DOHH2 (cell line): ENCODE measurements around the gene EPB41L2.

ENCODE experiments used
- H3F3A ChIP-seq: fragments of 200-600 bp; sonication (generic), shearing (Covaris generic); 2 replicates; pipeline ENCODE4 v1.6.0; 2016; ENCODE audit warnings: antibody characterized with exemption, mild to moderate bottlenecking; ENCODE audit not compliant: control insufficient read depth, insufficient read depth
- H3K27ac ChIP-seq: fragments of 200-600 bp; sonication (generic); 2 replicates; pipeline ENCODE4 v1.5.1; 2014; ENCODE audit warnings: low read depth, mild to moderate bottlenecking, low read length, moderate library complexity
- H3K27me3 ChIP-seq: fragments of 200-600 bp; sonication (generic); 2 replicates; pipeline ENCODE4 v1.6.1; 2014; ENCODE audit warnings: mild to moderate bottlenecking, low read length, mixed read lengths; ENCODE audit not compliant: control insufficient read depth
- H3K36me3 ChIP-seq: fragments of 200-600 bp; sonication (generic); 2 replicates; pipeline ENCODE4 v1.6.1; 2014; ENCODE audit warnings: mild to moderate bottlenecking, low read length, moderate library complexity, mixed read lengths; ENCODE audit not compliant: control insufficient read depth
- H3K4me1 ChIP-seq: fragments of 200-600 bp; sonication (generic); 2 replicates; pipeline ENCODE4 v1.6.1; 2014; ENCODE audit warnings: mild to moderate bottlenecking, low read length, mixed read lengths; ENCODE audit not compliant: control insufficient read depth
- H3K4me2 ChIP-seq: fragments of 200-600 bp; sonication (generic); 2 replicates; pipeline ENCODE4 v1.6.0; 2014; ENCODE audit warnings: mild to moderate bottlenecking, low read length, moderate library complexity
- H3K4me3 ChIP-seq: fragments of 200-600 bp; sonication (generic); 2 replicates; pipeline ENCODE4 v1.5.1; 2014; ENCODE audit warnings: mild to moderate bottlenecking, low read length, mixed read lengths
- H3K79me2 ChIP-seq: fragments of 200-600 bp; sonication (generic); 2 replicates; pipeline ENCODE4 v1.6.1; 2014; ENCODE audit warnings: mild to moderate bottlenecking, low read length, mixed read lengths; ENCODE audit not compliant: control insufficient read depth
- H3K9me2 ChIP-seq: fragments of 200-600 bp; sonication (generic); replicated peaks from 2 replicates; pipeline ENCODE4 v1.6.1; 2014; ENCODE audit warnings: mild to moderate bottlenecking, low read length, mixed read lengths; ENCODE audit not compliant: control insufficient read depth
- H3K9me3 ChIP-seq: fragments of 200-600 bp; sonication (generic); 2 replicates; pipeline ENCODE4 v1.6.1; 2014; ENCODE audit warnings: antibody characterized with exemption, low read length, mixed read lengths; ENCODE audit not compliant: control insufficient read depth, insufficient read depth
- H4K20me1 ChIP-seq: fragments of 200-600 bp; sonication (generic); 2 replicates; pipeline ENCODE4 v1.6.0; 2014; ENCODE audit warnings: low read depth, mild to moderate bottlenecking, antibody characterized with exemption, low read length, moderate library complexity; ENCODE audit not compliant: control insufficient read depth, insufficient read depth
- EZH2phosphoT487 ChIP-seq: fragments of 200-600 bp; sonication (generic); IDR thresholded peaks from 2 replicates; pipeline ENCODE4 v1.6.1; 2017; ENCODE audit warnings: borderline replicate concordance, mild to moderate bottlenecking, antibody characterized with exemption, low read length, moderate library complexity, mixed read lengths
- TF ChIP-seq, protein P1 (sequence below): fragments of 200-600 bp; sonication (generic); IDR thresholded peaks from one replicate; pipeline ENCODE4 v1.5.1; 2014; ENCODE audit warnings: antibody characterized with exemption, mild to moderate bottlenecking, low read depth, low read length; ENCODE audit not compliant: poor library complexity, severe bottlenecking

The EPB41L2 gene

DNA sequence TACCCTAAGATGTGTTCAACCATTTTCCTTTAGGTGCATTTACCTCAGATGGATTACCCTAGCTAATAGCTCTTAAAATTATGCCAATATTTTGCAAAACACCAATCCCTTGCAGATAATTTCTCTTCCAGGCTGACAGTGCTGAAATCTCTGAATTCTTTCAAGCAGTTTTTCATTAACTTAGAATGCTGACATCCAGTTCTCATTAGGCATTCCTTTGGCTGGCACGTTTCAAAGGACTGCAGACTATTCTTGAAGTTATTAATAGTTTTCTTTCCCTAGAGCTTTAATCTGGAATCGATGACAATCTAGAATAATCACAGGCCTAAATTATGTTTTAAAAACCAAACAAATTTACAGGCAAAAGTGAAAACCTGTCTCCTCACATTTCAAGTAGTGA, 167.5 kb downstream of the EPB41L2 start:
- Histone ChIP-seq H3K36me3 (peaks cover 46% of the 10 kb centered on the region), H3F3A (no peaks in the 10 kb centered on the region), H3K9me3 (no peaks in the 10 kb centered on the region), H3K4me2 (no peak overlapping the region), H3K79me2 (no peaks in the 10 kb centered on the region), H3K9me2 (no peaks in the 10 kb centered on the region), H3K27ac (no peak overlapping the region), H4K20me1 (no peaks in the 10 kb centered on the region), H3K4me3 (no peak overlapping the region), H3K4me1 (no peaks in the 10 kb centered on the region), H3K27me3 (no peaks in the 10 kb centered on the region)
- TF ChIP-seq, protein P1, sequence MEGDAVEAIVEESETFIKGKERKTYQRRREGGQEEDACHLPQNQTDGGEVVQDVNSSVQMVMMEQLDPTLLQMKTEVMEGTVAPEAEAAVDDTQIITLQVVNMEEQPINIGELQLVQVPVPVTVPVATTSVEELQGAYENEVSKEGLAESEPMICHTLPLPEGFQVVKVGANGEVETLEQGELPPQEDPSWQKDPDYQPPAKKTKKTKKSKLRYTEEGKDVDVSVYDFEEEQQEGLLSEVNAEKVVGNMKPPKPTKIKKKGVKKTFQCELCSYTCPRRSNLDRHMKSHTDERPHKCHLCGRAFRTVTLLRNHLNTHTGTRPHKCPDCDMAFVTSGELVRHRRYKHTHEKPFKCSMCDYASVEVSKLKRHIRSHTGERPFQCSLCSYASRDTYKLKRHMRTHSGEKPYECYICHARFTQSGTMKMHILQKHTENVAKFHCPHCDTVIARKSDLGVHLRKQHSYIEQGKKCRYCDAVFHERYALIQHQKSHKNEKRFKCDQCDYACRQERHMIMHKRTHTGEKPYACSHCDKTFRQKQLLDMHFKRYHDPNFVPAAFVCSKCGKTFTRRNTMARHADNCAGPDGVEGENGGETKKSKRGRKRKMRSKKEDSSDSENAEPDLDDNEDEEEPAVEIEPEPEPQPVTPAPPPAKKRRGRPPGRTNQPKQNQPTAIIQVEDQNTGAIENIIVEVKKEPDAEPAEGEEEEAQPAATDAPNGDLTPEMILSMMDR, result no peak
- TF ChIP-seq EZH2phosphoT487, result no peak

DNA sequence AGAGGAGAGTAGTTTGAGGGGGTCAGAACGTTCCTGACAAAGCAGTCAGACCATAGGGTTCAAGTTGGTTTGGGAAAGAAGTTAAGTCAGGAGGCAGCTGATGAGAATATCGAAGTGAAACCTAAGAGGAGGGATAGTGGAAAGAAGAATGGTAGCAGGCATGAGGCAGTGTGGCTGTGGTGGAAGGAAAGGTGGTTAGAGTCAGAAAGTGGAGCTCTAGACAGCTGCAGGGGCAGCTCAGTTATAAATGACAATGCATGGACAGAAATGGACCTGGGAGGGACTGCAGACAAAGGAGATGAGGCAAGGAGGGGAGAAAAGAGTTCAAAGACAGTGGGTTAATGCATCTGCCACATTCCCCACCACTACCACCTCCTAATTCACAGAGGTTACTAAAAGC, 169.3 kb downstream of the EPB41L2 start:
- H3K79me2 ChIP-seq, result no peaks in the 10 kb centered on the region
- no peaks in the 10 kb centered on the region for H4K20me1 ChIP-seq
- no peak for TF ChIP-seq EZH2phosphoT487
- TF ChIP-seq, protein P1, result no peak
- H3F3A ChIP-seq, result no peaks in the 10 kb centered on the region
- H3K36me3 ChIP-seq, result peaks cover 43% of the 10 kb centered on the region
- H3K9me2 ChIP-seq, result no peaks in the 10 kb centered on the region
- no peak overlapping the region for H3K27ac ChIP-seq
- H3K4me2 ChIP-seq, result no peak overlapping the region
- no peak overlapping the region for H3K4me3 ChIP-seq
- H3K4me1 ChIP-seq, result no peaks in the 10 kb centered on the region
- H3K27me3 ChIP-seq, result no peaks in the 10 kb centered on the region
- no peaks in the 10 kb centered on the region for H3K9me3 ChIP-seq

DNA sequence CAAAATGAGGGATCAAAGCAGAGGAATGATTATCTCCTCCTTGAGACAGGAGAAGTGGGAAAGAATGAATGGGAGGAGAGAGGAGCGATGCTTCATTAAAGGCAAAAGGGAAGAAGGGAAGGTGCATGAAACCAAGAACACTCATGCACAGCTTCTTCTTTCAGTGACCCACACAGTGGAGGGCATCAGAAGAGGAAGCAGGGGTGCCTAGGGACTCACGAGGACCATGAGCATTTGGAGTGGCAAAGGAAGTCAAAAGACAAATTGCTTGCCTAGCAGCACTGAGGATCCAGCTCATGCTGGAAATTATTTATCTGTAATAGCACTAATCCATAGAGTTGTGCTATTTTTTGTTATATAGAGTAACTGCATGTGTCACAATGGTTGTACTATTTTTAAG, 169.8 kb downstream of the EPB41L2 start:
- H4K20me1 ChIP-seq, result no peaks in the 10 kb centered on the region
- no peaks in the 10 kb centered on the region for H3K9me2 ChIP-seq
- no peaks in the 10 kb centered on the region for H3K27me3 ChIP-seq
- H3K79me2 ChIP-seq, result no peaks in the 10 kb centered on the region
- no peaks in the 10 kb centered on the region for H3K4me1 ChIP-seq
- no peak overlapping the region for H3K4me3 ChIP-seq
- no peaks in the 10 kb centered on the region for H3K9me3 ChIP-seq
- H3K4me2 ChIP-seq, result no peak overlapping the region
- no peak for TF ChIP-seq EZH2phosphoT487
- TF ChIP-seq, protein P1, result no peak
- no peak overlapping the region for H3K27ac ChIP-seq
- H3K36me3 ChIP-seq, result peaks cover 45% of the 10 kb centered on the region
- H3F3A ChIP-seq, result no peaks in the 10 kb centered on the region

DNA sequence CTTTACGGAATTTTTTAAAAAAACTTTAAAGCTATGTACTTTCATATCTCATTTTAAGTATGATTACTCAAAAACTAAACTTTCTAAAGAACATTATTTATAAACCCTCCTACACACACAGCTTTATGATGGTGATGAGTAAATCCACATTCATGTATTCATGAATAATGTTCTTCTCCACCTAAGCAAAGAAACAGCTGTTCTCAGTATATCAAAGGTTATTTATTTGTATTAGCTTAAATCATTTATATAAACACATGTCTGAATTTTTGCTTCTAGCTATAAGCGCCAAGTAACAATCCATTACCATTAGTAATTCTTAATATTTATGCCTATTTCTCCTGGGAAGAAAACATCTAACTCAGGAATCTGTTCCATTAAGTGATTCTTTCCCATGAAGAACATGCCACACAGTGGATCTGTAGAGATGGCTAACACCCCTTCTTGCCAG, 172.5 kb downstream of the EPB41L2 start:
- H3K4me2 ChIP-seq, result no peak overlapping the region
- no peaks in the 10 kb centered on the region for H3K79me2 ChIP-seq
- no peaks in the 10 kb centered on the region for H3F3A ChIP-seq
- no peak overlapping the region for H3K27ac ChIP-seq
- no peaks in the 10 kb centered on the region for H3K4me1 ChIP-seq
- no peaks in the 10 kb centered on the region for H4K20me1 ChIP-seq
- no peaks in the 10 kb centered on the region for H3K9me2 ChIP-seq
- no peaks in the 10 kb centered on the region for H3K27me3 ChIP-seq
- TF ChIP-seq EZH2phosphoT487, result no peak
- TF ChIP-seq, protein P1, result no peak
- peaks cover 40% of the 10 kb centered on the region for H3K36me3 ChIP-seq
- H3K4me3 ChIP-seq, result no peak overlapping the region
- no peaks in the 10 kb centered on the region for H3K9me3 ChIP-seq
